ENCODE measurements around the gene NPSR1. TPM values are rescaled to one million over a fixed set of nuclear protein-coding genes. Genes with fewer than 3 reads are reported as not detected.

The NPSR1 gene
- total RNA-seq, 2 donors from 2014 or later = not detected

DNA sequence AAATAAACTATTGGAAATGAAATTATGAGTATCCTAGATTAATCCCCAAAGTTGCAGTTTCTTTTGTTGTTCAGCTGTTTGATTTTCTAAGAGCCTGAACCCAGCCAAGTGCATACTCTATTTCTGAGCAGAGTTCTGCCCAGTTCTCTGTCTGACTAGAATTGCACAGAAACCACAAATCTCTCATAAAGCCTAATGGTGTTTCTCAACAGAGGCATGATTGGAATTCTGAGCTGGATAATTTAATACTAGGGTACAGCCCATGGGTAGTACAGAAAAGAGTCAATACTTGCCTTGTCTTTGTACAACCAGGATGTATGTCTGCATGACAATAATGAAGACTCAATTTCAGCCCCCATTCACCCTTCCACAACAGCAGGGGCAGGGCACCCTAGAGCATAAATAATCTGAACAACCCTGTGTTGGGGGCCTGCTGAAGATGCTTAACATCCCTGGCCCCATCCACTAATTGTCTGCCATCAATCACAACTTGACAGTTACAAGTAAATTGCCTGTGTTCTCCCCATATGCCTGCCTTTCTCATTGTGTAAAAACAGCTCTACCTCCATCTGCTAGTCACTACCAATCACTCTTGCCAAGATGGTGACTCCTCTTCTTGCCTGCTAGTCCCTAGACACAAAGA, 114.4 kb downstream of the NPSR1 start:
- Histone ChIP-seq H3K9me3 (no peaks in the 10 kb centered on the region), H3K36me3 (no peaks in the 10 kb centered on the region), H3K4me3 (no peak overlapping the region), H3K27ac (no peak overlapping the region), H3K27me3 (replicated peaks; ENCODE audit: insufficient read depth) (no peaks in the 10 kb centered on the region), H3K4me1 (ENCODE audit: control insufficient read depth in 1 of 2, low read depth in 2 of 2) (no peaks in the 10 kb centered on the region)
- TF ChIP-seq, protein P1, sequence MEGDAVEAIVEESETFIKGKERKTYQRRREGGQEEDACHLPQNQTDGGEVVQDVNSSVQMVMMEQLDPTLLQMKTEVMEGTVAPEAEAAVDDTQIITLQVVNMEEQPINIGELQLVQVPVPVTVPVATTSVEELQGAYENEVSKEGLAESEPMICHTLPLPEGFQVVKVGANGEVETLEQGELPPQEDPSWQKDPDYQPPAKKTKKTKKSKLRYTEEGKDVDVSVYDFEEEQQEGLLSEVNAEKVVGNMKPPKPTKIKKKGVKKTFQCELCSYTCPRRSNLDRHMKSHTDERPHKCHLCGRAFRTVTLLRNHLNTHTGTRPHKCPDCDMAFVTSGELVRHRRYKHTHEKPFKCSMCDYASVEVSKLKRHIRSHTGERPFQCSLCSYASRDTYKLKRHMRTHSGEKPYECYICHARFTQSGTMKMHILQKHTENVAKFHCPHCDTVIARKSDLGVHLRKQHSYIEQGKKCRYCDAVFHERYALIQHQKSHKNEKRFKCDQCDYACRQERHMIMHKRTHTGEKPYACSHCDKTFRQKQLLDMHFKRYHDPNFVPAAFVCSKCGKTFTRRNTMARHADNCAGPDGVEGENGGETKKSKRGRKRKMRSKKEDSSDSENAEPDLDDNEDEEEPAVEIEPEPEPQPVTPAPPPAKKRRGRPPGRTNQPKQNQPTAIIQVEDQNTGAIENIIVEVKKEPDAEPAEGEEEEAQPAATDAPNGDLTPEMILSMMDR (IDR thresholded peaks at IDR 0.05) = no peak
- DNase-seq (ENCODE audit: low spot score) (no peak), ATAC-seq (ENCODE audit: insufficient number of reproducible peaks, low FRiP score, low read depth) (no peak)

DNA sequence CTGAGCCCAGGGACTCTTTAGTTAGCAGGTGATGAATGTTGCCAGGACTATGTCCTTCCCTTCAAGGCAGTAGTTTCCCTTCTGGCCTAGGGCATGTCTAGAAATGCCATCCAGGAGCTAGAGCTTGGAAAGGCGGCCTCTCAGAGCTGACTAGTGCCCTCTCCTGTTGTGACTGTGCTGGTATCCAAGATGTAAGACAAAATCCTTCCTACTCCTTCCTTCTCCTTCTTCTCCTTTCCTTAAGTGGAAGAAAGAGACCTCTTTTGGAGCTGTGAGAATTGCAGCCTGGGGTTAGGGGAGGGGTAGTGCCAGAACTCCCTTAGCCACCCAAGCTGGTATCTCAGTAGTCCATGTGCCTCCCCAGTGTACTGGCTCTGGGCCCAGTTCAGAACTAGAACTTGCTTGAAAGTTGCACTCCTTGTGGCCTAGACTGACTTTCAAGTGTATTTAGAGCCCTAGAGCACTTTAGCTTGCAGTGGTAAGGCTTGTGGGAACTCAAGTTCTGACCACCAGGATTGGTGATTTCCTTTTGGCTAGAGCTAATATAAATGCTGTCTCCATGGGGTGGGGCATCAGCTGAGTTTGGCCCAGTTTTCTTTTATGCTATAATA, 118.8 kb downstream of the NPSR1 start:
- H3K36me3 ChIP-seq = no peaks in the 10 kb centered on the region
- ATAC-seq (ENCODE audit: insufficient number of reproducible peaks, low FRiP score, low read depth) = no peak
- H3K27me3 ChIP-seq (replicated peaks; ENCODE audit: insufficient read depth) = no peaks in the 10 kb centered on the region

DNA sequence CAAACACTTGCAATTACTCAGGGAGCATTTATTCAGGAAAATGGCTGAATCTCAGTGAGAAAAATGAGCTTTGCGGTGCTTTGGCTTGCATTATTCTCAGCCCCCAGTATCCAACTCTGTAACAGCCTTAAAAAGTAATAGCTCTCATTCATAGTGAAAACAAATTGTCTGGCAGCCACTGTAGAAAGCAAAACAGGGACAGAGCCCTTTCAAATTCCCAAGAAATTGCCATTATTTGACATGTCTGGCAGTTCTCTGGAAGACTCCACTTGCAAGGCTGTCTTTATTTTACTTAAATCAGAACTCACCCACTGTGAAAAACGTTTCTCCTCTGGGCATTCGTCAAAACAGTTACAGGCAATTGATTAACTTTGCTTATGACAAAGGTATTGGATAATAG, 122.5 kb downstream of the NPSR1 start:
- Histone ChIP-seq H3K9me3 (peaks cover 3% of the 10 kb centered on the region), H3K27ac (no peak overlapping the region), H3K4me3 (no peak overlapping the region), H3K4me1 (ENCODE audit: control insufficient read depth in 1 of 2, low read depth in 2 of 2) (no peaks in the 10 kb centered on the region), H3K27me3 (replicated peaks; ENCODE audit: insufficient read depth) (no peaks in the 10 kb centered on the region), H3K36me3 (no peaks in the 10 kb centered on the region)
- ATAC-seq (ENCODE audit: insufficient number of reproducible peaks, low FRiP score, low read depth) (no peak), DNase-seq (ENCODE audit: low spot score) (no peak)
- TF ChIP-seq, protein P1 (IDR thresholded peaks at IDR 0.05) = no peak

More for the DNA sequence above, 118.8 kb downstream of the NPSR1 start:
- no peaks in the 10 kb centered on the region for H3K4me1 ChIP-seq (ENCODE audit: control insufficient read depth in 1 of 2, low read depth in 2 of 2)
- no peak for DNase-seq (ENCODE audit: low spot score)
- no peak overlapping the region for H3K4me3 ChIP-seq
- H3K9me3 ChIP-seq = no peaks in the 10 kb centered on the region
- H3K27ac ChIP-seq = no peak overlapping the region
- TF ChIP-seq, protein P1 (IDR thresholded peaks at IDR 0.05) = no peak

DNA sequence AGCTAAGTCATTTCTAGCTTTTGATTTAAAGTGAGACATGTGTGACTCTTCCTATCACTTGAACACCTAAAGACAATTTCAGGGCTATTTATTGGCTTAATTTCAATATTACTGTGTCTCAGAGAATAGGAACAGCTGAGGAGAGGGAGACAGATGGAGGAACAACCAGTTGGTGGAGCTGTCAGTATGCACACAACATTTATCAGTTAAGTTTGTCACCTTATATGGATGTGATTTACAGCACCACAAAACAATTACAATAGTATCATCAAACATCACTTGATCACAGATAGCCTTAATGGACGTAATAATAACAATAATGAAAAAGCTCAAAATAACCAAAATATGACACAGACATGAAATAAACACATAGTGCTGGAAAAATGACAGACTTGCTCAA, 129.6 kb downstream of the NPSR1 start:
- Histone ChIP-seq H3K27ac (no peak overlapping the region), H3K9me3 (no peaks in the 10 kb centered on the region), H3K36me3 (no peaks in the 10 kb centered on the region), H3K4me3 (no peak overlapping the region), H3K4me1 (ENCODE audit: control insufficient read depth in 1 of 2, low read depth in 2 of 2) (no peaks in the 10 kb centered on the region), H3K27me3 (replicated peaks; ENCODE audit: insufficient read depth) (no peaks in the 10 kb centered on the region)
- TF ChIP-seq, protein P1 (IDR thresholded peaks at IDR 0.05) = no peak
- DNase-seq (ENCODE audit: low spot score) = no peak
- no peak for ATAC-seq (ENCODE audit: insufficient number of reproducible peaks, low FRiP score, low read depth)

DNA sequence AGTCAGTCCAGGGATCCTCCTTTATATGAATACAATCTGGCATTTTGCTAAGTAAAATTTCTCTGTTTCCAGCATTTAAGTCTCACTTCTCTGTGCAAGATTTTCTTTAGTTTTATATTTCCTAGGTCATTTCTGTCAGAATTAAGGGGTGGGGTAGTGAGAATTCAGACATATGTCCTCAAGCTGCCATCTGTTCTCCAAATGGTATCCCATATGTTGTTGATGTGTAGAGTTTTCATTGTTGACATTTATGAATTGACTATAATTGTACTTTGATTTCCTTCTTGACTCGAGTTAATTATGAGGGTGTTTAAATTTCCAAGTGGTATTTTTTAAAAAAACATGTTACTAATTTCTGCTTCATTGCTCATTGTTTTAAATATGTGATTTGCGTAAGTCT, 148.8 kb downstream of the NPSR1 start:
- no peak for DNase-seq (ENCODE audit: low spot score)
- ATAC-seq (ENCODE audit: insufficient number of reproducible peaks, low FRiP score, low read depth) = no peak
- Histone ChIP-seq H3K27me3 (replicated peaks; ENCODE audit: insufficient read depth) (no peaks in the 10 kb centered on the region), H3K4me1 (ENCODE audit: control insufficient read depth in 1 of 2, low read depth in 2 of 2) (no peaks in the 10 kb centered on the region), H3K9me3 (no peaks in the 10 kb centered on the region), H3K36me3 (no peaks in the 10 kb centered on the region), H3K27ac (no peak overlapping the region), H3K4me3 (no peak overlapping the region)
- TF ChIP-seq, protein P1 (IDR thresholded peaks at IDR 0.05) = no peak
